SH-SY5Y (cell line): Measurements from ENCODE around the gene LONP1.

ENCODE experiments used
- GATA2 ChIP-seq: IDR thresholded peaks from 2 replicates; pipeline ENCODE4 v1.6.1; 2011; ENCODE audit warnings: mild to moderate bottlenecking, low read depth, low read length
- GATA3 ChIP-seq: IDR thresholded peaks from 2 replicates; pipeline ENCODE4 v1.6.1; 2011; ENCODE audit warnings: low read depth, mild to moderate bottlenecking, low read length, moderate library complexity

GRCh38 chr19:5677580-5677979 is 42.4 kb downstream of the LONP1 start:
- TF ChIP-seq GATA2 (no peak), GATA3 (no peak)
